SU-DHL-6 (cell line): Measurements from ENCODE around the gene STK32B.

Experiments used
- H2AFZ ChIP-seq: fragments of 200-600 bp; sonication (generic); 2 replicates; pipeline ENCODE4 v1.6.1; 2014; ENCODE audit warnings: low read depth, mild to moderate bottlenecking, moderate library complexity, mixed read lengths, antibody characterized with exemption, low read length; ENCODE audit not compliant: severe bottlenecking
- H3F3A ChIP-seq: fragments of 200-600 bp; shearing (Covaris generic); 2 replicates; pipeline ENCODE4 v1.6.0; 2016; ENCODE audit warnings: antibody characterized with exemption, mild to moderate bottlenecking; ENCODE audit not compliant: insufficient read depth
- H3K27ac ChIP-seq: fragments of 200-600 bp; sonication (generic); 2 replicates; pipeline ENCODE4 v1.5.1; 2016; ENCODE audit warnings: low read depth, mild to moderate bottlenecking, low read length, moderate library complexity, mixed read lengths
- H3K27me3 ChIP-seq: fragments of 200-600 bp; sonication (generic), shearing (Covaris generic); 2 replicates; pipeline ENCODE4 v1.6.0; 2014; ENCODE audit warnings: mild to moderate bottlenecking, low read length
- H3K36me3 ChIP-seq: fragments of 200-600 bp; sonication (generic); 2 replicates; pipeline ENCODE4 v1.6.1; 2014; ENCODE audit warnings: mild to moderate bottlenecking, low read length, mixed read lengths
- H3K4me2 ChIP-seq: fragments of 300-600, 200-600 bp; shearing (Covaris generic), sonication (generic); 2 replicates; pipeline ENCODE4 v1.6.0; 2014; ENCODE audit warnings: low read length, low read depth, mild to moderate bottlenecking; ENCODE audit not compliant: poor library complexity, severe bottlenecking
- H3K4me3 ChIP-seq: fragments of 200-600 bp; sonication (generic); 2 replicates; pipeline ENCODE4 v1.5.1; 2014; ENCODE audit warnings: antibody characterized with exemption, low read length, mild to moderate bottlenecking, mixed read lengths; ENCODE audit not compliant: insufficient read depth, poor library complexity, severe bottlenecking
- H3K79me2 ChIP-seq: fragments of 200-600 bp; sonication (generic); 2 replicates; pipeline ENCODE4 v1.6.1; 2014; ENCODE audit warnings: mild to moderate bottlenecking, low read length, moderate library complexity; ENCODE audit not compliant: insufficient read depth
- H3K9ac ChIP-seq: fragments of 200-600 bp; sonication (generic); 2 replicates; pipeline ENCODE4 v1.7.0; 2014; ENCODE audit warnings: mild to moderate bottlenecking, low read length
- H3K9me2 ChIP-seq: fragments of 200-600 bp; sonication (generic); replicated peaks from 2 replicates; pipeline ENCODE4 v1.6.1; 2014; ENCODE audit warnings: low read length; ENCODE audit not compliant: insufficient read depth
- H3K9me3 ChIP-seq: fragments of 200-600 bp; sonication (generic); 2 replicates; pipeline ENCODE4 v1.6.1; 2014; ENCODE audit warnings: low read length, mixed read lengths; ENCODE audit not compliant: insufficient read depth
- H4K20me1 ChIP-seq: fragments of 200-600 bp; sonication (generic); 2 replicates; pipeline ENCODE4 v1.6.1; 2014; ENCODE audit warnings: low read depth, mild to moderate bottlenecking, antibody characterized with exemption, low read length, moderate library complexity, mixed read lengths
- CTCF ChIP-seq: fragments of 200-600 bp; sonication (generic); IDR thresholded peaks from one replicate; pipeline ENCODE4 v1.5.1; 2017; ENCODE audit warnings: antibody characterized with exemption, mild to moderate bottlenecking, low read length, moderate library complexity; ENCODE audit not compliant: insufficient read depth, poor library complexity, severe bottlenecking
- EZH2phosphoT487 ChIP-seq: fragments of 200-600 bp; sonication (generic), shearing (Covaris generic); conservative IDR thresholded peaks from 2 replicates; pipeline ENCODE4 v1.6.1; 2018; ENCODE audit warnings: mild to moderate bottlenecking, antibody characterized with exemption, low read length, moderate library complexity, mixed read lengths

Gene STK32B

DNA sequence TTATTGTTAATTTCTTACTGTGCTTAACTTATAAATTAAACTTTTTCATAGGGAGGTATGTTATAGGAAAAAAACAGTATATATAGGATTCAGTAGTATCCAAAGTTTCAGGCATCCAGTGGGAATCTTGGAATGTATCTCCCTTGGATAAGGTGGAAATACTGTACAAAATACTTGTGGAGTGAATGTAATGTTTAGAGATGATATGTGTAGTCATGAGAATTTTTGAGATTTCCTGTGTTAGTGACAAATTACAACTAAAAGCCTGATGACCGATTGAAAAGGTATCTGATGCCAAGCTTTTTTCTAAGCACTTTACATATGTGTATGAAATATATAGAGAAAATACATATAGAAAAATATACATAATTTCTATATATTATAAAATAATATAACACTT is 69.2 kb downstream of the STK32B start:
- no peaks in the 10 kb centered on the region for H3K9me2 ChIP-seq
- no peaks in the 10 kb centered on the region for H4K20me1 ChIP-seq
- no peaks in the 10 kb centered on the region for H3K27me3 ChIP-seq
- TF ChIP-seq EZH2phosphoT487: no peak
- TF ChIP-seq CTCF: no peak
- H3K79me2 ChIP-seq: no peaks in the 10 kb centered on the region
- no peaks in the 10 kb centered on the region for H3K9me3 ChIP-seq
- H3K9ac ChIP-seq: no peak overlapping the region
- H2AFZ ChIP-seq: no peak overlapping the region
- no peak overlapping the region for H3K27ac ChIP-seq
- H3K36me3 ChIP-seq: no peaks in the 10 kb centered on the region
- H3K4me2 ChIP-seq: no peak overlapping the region
- no peaks in the 10 kb centered on the region for H3F3A ChIP-seq
- no peak overlapping the region for H3K4me3 ChIP-seq

GRCh38 chr4:5122114-5122513 is 70.8 kb downstream of the STK32B start:
- H3K4me3 ChIP-seq: no peak overlapping the region
- no peak overlapping the region for H2AFZ ChIP-seq
- H3K79me2 ChIP-seq: no peaks in the 10 kb centered on the region
- no peak overlapping the region for H3K4me2 ChIP-seq
- H3K27me3 ChIP-seq: no peaks in the 10 kb centered on the region
- H3K9me3 ChIP-seq: no peaks in the 10 kb centered on the region
- no peaks in the 10 kb centered on the region for H3K9me2 ChIP-seq
- H3F3A ChIP-seq: no peaks in the 10 kb centered on the region
- H3K27ac ChIP-seq: no peak overlapping the region
- TF ChIP-seq CTCF (no peak), EZH2phosphoT487 (no peak)
- no peaks in the 10 kb centered on the region for H3K36me3 ChIP-seq
- H3K9ac ChIP-seq: no peak overlapping the region
- no peaks in the 10 kb centered on the region for H4K20me1 ChIP-seq

GRCh38 chr4:5124876-5125275 is 73.6 kb downstream of the STK32B start:
- Histone ChIP-seq H3F3A (no peaks in the 10 kb centered on the region), H2AFZ (no peak overlapping the region), H3K4me2 (no peak overlapping the region), H4K20me1 (no peaks in the 10 kb centered on the region), H3K27me3 (no peaks in the 10 kb centered on the region), H3K36me3 (no peaks in the 10 kb centered on the region), H3K9me2 (no peaks in the 10 kb centered on the region), H3K4me3 (no peak overlapping the region), H3K27ac (no peak overlapping the region), H3K79me2 (no peaks in the 10 kb centered on the region), H3K9me3 (no peaks in the 10 kb centered on the region), H3K9ac (no peak overlapping the region)
- TF ChIP-seq CTCF (no peak), EZH2phosphoT487 (no peak)

DNA sequence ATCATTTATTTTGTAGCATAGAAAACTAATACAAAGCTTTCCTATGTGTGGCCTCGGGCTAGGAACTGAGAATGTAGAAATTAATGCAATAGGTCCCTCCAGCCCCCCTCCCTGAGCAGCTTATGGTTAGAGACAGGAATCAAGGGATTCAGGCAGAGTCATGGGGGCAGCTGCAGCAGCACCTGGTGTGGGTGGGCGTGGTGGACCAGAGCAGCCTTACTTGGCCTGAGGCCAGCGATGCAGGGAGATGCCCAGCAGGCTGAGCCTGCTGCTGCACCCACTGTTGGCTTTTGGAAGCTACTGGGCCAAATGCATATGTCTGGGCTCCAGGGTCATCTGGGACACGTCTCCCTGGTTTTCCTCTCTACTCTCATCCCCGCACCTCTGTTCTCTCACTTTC is 74.0 kb downstream of the STK32B start:
- H2AFZ ChIP-seq: no peak overlapping the region
- H3K4me2 ChIP-seq: no peak overlapping the region
- no peaks in the 10 kb centered on the region for H3K9me3 ChIP-seq
- H3K36me3 ChIP-seq: no peaks in the 10 kb centered on the region
- H3K9me2 ChIP-seq: no peaks in the 10 kb centered on the region
- H3K9ac ChIP-seq: no peak overlapping the region
- no peaks in the 10 kb centered on the region for H3K27me3 ChIP-seq
- H3K27ac ChIP-seq: no peak overlapping the region
- H3K79me2 ChIP-seq: no peaks in the 10 kb centered on the region
- no peaks in the 10 kb centered on the region for H3F3A ChIP-seq
- TF ChIP-seq CTCF (no peak), EZH2phosphoT487 (no peak)
- no peaks in the 10 kb centered on the region for H4K20me1 ChIP-seq
- H3K4me3 ChIP-seq: no peak overlapping the region
